CD4-positive, alpha-beta T cell treated with Interferon alpha-2 for 1 hour (primary cell): ENCODE data around the gene TOR4A.

Source experiments
- DNase-seq, 2 donors: peaks; one replicate each; pipeline ENCODE4 v3.0.0-alpha.2; 2020 to 2022

The TOR4A gene

GRCh38 chr9:137273095-137273490 is 4.4 kb upstream of the TOR4A start:
- no peak for DNase-seq

GRCh38 chr9:137273611-137274320 is 3.8 kb upstream of the TOR4A start:
- DNase-seq: no peak

GRCh38 chr9:137275203-137275587 is 2.3 kb upstream of the TOR4A start:
- DNase-seq: no peak

GRCh38 chr9:137275588-137276472 is 1.7 kb upstream of the TOR4A start:
- no peak for DNase-seq

- no peak for DNase-seq
Observed at GRCh38 chr9:137276473-137277328, 825 bp upstream of the TOR4A start.

GRCh38 chr9:137278061-137278701 is 655 bp downstream of the TOR4A start:
- peak in 1 of 2 donors; percentile 13 for DNase-seq

- DNase-seq: no peak
Observed at GRCh38 chr9:137278721-137279711, 1.5 kb downstream of the TOR4A start.

GRCh38 chr9:137279741-137280473 is 2.4 kb downstream of the TOR4A start:
- no peak for DNase-seq

GRCh38 chr9:137280474-137281344 is 3.2 kb downstream of the TOR4A start:
- DNase-seq: no peak

GRCh38 chr9:137281345-137282116 is 4.0 kb downstream of the TOR4A start:
- DNase-seq: no peak

- DNase-seq: peak; percentile 24 to 32
Observed at GRCh38 chr9:137286975-137287383, 9.5 kb downstream of the TOR4A start.

GRCh38 chr9:137293094-137293481 is 15.6 kb downstream of the TOR4A start:
- DNase-seq: no peak

- no peak for DNase-seq
Observed at GRCh38 chr9:137293482-137294090, 16.1 kb downstream of the TOR4A start.

- DNase-seq: peak; percentile 34 to 39
Observed at GRCh38 chr9:137294091-137294680, 16.7 kb downstream of the TOR4A start.

- peak in 1 of 2 donors; percentile 7 for DNase-seq
Observed at GRCh38 chr9:137294681-137295237, 17.2 kb downstream of the TOR4A start.

- peak; percentile 28 to 60 for DNase-seq
Observed at GRCh38 chr9:137295238-137295811, 17.8 kb downstream of the TOR4A start.
